ENCODE results near the gene EDEM3. TPM values are rescaled to one million over a fixed set of nuclear protein-coding genes. Genes with fewer than 3 reads are reported as not detected.

The EDEM3 gene
- total and polyA plus RNA-seq, 12 donors: 7.8 to 26.8 (median 17.8) TPM

GRCh38 chr1:184664661-184665060, 90.0 kb downstream of the EDEM3 start:
- H3K27ac ChIP-seq: peak overlapping the region in 3 of 10 donors; percentile 26 to 54 (median 28)
- H3K27me3 ChIP-seq: no peaks in the 10 kb centered on the region
- intact Hi-C loops (cut with DNase I): loop anchor here (1.0 to 10.0 kb wide), 20 partner anchors 34 to 590 kb away; partner anchors contain the start of gene C1orf21 (in 7 of the 10)
- H3K4me1 ChIP-seq: peaks cover 0 to 14% (median 13%) of the 10 kb centered on the region in 9 donors
- TF ChIP-seq, protein P1, sequence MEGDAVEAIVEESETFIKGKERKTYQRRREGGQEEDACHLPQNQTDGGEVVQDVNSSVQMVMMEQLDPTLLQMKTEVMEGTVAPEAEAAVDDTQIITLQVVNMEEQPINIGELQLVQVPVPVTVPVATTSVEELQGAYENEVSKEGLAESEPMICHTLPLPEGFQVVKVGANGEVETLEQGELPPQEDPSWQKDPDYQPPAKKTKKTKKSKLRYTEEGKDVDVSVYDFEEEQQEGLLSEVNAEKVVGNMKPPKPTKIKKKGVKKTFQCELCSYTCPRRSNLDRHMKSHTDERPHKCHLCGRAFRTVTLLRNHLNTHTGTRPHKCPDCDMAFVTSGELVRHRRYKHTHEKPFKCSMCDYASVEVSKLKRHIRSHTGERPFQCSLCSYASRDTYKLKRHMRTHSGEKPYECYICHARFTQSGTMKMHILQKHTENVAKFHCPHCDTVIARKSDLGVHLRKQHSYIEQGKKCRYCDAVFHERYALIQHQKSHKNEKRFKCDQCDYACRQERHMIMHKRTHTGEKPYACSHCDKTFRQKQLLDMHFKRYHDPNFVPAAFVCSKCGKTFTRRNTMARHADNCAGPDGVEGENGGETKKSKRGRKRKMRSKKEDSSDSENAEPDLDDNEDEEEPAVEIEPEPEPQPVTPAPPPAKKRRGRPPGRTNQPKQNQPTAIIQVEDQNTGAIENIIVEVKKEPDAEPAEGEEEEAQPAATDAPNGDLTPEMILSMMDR (IDR thresholded peaks at IDR 0.05): no peak
- WGBS, 2 donors: 73 to 81% methylated on average over 15 of the region's 15 CpGs
- no peaks in the 10 kb centered on the region for H3K36me3 ChIP-seq
- no peaks in the 10 kb centered on the region for H3K9me3 ChIP-seq
- H3K4me3 ChIP-seq: peak overlapping the region in 7 of 10 donors; percentile 35 to 59 (median 45)
- DNase-seq (no peak), ATAC-seq (peak in 5 of 8 donors; percentile 20 to 47 (median 28))

DNA sequence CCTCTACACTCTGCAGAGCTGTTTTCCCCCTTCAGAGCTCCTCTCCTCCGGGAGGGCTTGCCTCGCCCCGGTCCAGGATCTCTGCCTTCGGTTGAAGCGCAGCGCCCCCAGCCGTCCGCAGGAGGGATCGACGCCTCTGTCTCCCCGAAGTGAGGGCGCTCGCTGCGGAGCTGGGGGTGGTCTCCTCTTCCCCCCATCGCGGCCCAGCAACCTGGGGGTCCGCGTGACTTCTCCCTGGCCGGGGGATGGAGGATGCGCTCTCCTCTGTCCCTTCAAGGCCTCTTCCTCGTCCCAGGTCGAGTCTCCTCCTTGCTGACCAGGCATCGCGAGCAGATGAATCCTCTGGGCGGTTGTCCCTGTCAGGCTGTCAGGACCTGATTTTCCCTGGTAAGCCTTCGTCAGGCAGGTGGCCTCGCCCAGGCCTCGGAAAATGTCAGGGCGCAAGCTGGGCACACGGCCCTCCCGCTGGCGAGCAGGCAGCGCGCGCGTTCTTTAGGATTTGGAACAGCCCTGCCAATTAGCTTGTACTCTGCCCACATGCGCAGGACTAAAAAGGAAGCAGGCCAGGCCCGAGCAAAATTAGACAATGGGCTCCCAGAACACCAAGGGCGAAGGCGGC, 90.5 kb downstream of the EDEM3 start:
- ATAC-seq: peak; percentile 92 to 96 (median 95)
- H3K27ac ChIP-seq: peak overlapping the region in 4 of 10 donors; percentile 26 to 54 (median 38)
- TF ChIP-seq, protein P1 (IDR thresholded peaks at IDR 0.05): peak; percentile 85 to 99 (median 95)

GRCh38 chr1:184661801-184662200, 92.9 kb downstream of the EDEM3 start:
- Histone ChIP-seq H3K9me3 (no peaks in the 10 kb centered on the region), H3K4me3 (no peak overlapping the region), H3K36me3 (no peaks in the 10 kb centered on the region), H3K27me3 (no peaks in the 10 kb centered on the region), H3K4me1 (peaks cover 0 to 14% (median 13%) of the 10 kb centered on the region in 9 donors), H3K27ac (no peak overlapping the region)
- ATAC-seq (no peak), DNase-seq (no peak)
- intact Hi-C loops (cut with DNase I): loop anchor here (5.0 to 10.0 kb wide), 16 partner anchors 40 to 587 kb away; partner anchors contain the start of gene C1orf21 (in 7 of the 10)
- 0 to 55% methylated on average over 1 of the region's 1 CpG for WGBS, 2 donors
- TF ChIP-seq, protein P1 (IDR thresholded peaks at IDR 0.05): no peak

More for the DNA sequence above, 90.5 kb downstream of the EDEM3 start:
- peaks cover 0 to 14% (median 13%) of the 10 kb centered on the region in 9 donors for H3K4me1 ChIP-seq
- intact Hi-C loops (cut with DNase I): loop anchor here (1.0 to 10.0 kb wide), 19 partner anchors 33 to 589 kb away; partner anchors contain the start of gene C1orf21 (in 7 of the 10)
- H3K4me3 ChIP-seq: peak overlapping the region in 9 of 10 donors; percentile 23 to 59 (median 45)
- no peaks in the 10 kb centered on the region for H3K9me3 ChIP-seq
- no peaks in the 10 kb centered on the region for H3K36me3 ChIP-seq
- no peaks in the 10 kb centered on the region for H3K27me3 ChIP-seq
- peak; percentile 75 to 86 for DNase-seq
- WGBS, 2 donors: 12 to 19% methylated on average over 40 of the region's 40 CpGs

DNA sequence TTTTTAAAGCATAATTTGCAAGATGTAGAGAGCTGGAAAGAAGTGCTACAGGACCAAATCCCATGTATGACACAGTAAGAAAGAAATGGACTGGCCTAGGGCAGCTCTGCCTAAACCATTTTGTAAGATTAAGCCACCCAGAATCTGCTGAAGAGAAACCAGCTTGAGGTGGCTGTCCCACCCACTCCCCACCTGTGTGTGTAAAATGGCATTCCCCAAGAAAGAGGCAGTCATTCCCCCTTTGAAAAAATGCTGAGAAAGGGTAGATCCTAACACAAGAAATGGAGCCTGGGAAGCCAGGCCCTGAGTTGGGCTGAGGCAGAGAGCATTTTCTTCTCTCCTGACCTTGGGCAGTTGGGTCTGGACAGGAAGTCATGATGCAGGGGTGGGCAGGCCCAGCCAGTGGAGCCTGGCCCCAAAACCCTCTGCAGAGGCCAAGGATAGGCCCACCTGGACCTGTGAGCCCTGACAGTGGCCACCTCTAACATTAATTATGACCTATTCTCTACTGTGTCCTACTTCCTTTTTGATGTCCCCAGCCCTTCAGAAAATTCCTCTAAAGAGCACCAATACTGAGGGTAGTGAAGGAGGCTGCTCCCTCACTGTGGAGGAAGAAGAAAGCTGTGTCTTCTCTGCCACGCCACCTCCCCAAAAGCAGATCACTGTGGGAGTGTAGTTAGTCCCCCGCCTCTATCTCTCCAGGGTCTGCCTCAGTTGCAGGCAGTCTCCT, 94.0 kb downstream of the EDEM3 start:
- no peaks in the 10 kb centered on the region for H3K36me3 ChIP-seq
- 97 to 98% methylated on average over 2 of the region's 2 CpGs for WGBS, 2 donors
- no peaks in the 10 kb centered on the region for H3K27me3 ChIP-seq
- TF ChIP-seq, protein P1 (IDR thresholded peaks at IDR 0.05): no peak
- H3K9me3 ChIP-seq: no peaks in the 10 kb centered on the region
- no peak overlapping the region for H3K27ac ChIP-seq
- ATAC-seq (no peak), DNase-seq (no peak)
- intact Hi-C loops (cut with DNase I): loop anchor here (5.0 to 10.0 kb wide), 16 partner anchors 38 to 586 kb away; partner anchors contain the start of gene C1orf21 (in 7 of the 10)
- H3K4me1 ChIP-seq: peaks cover 0 to 14% (median 13%) of the 10 kb centered on the region in 9 donors
- H3K4me3 ChIP-seq: no peak overlapping the region
